HG03354 (cell line): ENCODE measurements around the gene LYPD3.
A peak's percentile ranks its signal among the peaks of the same experiment; 100 is the strongest.

ENCODE experiments used
- ATAC-seq: cut with Tn5 transposase; IDR thresholded peaks from one replicate; pipeline ENCODE4 v1.9.1; 2021; ENCODE audit warnings: mild to moderate bottlenecking; ENCODE audit not compliant: unreplicated experiment, poor library complexity, severe bottlenecking

The LYPD3 gene

DNA sequence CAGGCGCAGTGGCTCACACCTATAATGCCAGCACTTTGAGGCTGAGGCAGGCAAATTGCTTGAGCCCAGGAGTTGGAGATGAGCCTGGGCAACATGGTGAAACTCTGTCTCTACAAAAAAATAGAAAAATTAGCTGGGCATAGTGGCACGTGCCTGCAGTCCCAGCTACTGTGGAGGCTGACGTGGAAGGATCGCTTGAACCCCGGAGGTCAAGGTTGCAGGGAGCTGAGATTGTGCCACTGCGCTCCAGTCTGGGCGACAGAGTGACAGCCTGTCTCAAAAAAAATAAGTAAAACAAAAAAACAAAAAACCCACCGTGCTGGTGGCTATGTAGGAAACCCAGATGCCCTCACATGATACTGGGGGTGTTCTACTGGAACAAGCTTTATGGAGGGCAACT, 22.8 kb upstream of the LYPD3 start:
- no peak for ATAC-seq

DNA sequence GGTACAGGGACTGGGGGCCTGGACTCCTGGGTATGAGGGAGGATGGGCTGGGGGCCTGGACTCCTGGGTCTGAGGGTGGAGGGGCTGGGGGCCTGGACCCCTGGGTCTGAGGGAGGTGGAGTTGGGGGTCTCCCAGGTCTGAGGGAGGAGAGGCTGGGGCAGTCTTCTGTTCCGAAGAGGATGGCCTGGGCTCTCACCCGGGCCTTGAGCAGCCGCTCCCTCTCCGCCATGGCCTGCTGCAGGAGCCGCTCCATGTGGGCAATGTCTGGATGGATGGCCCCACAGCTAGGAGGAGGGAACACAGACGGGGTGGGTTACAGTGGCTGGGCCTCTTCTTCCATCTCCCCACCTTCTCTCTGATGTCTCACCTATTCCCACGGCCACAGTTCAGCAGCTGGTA, 21.0 kb upstream of the LYPD3 start:
- no peak for ATAC-seq

DNA sequence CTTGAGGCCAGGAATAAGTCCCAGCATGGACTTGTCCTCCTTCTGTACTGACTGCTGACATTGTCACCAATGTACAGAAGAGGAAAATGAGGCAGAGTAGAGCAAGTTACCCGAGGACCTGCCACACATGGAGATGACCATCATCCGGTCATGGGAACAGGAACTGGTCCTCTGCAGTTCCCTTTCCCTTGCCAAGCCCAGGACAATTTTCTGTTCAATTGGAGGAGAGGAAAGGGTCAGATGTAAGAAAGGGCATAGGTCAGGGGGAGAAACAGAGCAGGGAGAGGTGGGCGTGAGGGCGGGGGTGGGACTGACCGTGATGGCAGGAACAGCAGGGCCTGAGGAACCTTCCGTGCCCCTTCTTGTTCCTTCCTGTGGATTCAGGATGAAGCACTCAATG, 20.5 kb upstream of the LYPD3 start:
- ATAC-seq, result no peak

DNA sequence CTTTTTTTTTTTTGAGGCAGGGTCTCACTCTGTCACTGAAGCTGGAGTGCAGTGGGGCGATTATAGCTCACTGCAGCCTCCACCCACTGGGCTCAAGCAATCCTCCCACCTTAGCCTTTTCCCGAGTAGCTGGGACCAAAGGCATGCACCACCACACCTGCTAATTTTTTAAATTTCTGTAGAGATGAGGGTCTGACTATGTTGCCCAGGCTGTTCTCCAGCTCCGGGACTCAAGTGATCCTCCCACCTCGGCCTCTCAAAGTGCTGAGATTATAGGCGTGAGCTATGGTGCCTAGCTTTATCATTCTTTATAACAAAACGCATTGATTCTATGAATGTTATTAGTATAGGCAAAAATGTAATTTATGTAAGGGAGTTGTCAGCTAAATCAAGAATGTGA, 17.9 kb upstream of the LYPD3 start:
- no peak for ATAC-seq

DNA sequence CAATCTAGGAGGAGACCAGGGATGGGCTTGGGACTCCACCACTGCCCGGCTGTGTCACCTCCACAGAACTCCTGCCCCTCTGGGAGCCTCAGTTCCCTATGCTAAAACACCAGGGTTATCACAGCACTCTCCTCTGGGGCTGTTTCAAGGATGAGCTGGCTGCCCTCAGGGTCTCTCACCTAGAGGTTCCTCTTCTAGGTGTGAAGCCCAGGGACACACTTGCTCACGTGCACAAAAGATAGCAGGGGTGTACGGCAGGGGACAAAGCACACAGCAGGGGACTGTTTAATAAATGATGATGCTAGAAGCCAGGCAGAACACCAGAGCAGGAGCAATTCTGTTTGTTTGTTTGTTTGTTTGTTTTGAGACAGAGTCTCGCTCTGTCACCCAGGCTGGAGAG, 16.8 kb upstream of the LYPD3 start:
- ATAC-seq, result no peak

DNA sequence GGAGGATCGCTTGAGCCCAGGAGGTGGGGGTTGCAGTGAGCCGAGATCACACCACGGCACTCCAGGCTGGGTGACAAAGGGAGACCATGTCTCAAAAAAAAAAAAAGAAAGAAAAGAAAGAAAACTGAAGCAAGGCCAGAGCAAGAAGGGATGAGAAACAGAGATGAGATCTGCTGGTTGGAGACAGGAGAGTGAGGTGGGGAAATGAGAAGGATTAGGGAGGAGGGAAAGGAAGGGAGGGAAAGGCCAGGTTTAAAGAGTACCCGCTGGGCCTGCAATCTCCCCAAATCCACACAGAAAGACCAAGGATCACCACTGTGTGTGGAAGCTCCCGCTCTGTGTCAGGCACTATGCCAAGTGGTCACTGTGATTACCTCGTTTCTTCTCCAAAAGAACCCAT, 16.3 kb upstream of the LYPD3 start:
- ATAC-seq, result no peak

DNA sequence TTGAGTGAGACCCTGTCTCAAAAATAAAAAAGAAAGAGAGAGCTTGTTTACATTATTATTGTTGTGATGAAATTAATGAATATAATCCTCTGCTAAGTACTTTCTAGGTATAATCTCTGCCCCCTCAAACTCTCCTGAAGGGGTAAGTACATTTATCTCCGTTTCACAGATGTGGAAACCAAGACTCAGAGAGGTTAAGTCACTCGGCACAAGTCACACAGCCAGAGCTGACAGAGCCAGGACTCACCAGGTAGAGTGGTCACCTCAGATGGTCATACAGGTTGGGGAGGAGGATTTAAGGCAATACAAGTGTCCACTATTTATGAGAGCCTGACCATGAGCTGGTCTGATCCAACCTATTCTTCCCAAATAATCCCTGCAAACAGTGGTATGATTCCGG, 15.2 kb upstream of the LYPD3 start:
- no peak for ATAC-seq

DNA sequence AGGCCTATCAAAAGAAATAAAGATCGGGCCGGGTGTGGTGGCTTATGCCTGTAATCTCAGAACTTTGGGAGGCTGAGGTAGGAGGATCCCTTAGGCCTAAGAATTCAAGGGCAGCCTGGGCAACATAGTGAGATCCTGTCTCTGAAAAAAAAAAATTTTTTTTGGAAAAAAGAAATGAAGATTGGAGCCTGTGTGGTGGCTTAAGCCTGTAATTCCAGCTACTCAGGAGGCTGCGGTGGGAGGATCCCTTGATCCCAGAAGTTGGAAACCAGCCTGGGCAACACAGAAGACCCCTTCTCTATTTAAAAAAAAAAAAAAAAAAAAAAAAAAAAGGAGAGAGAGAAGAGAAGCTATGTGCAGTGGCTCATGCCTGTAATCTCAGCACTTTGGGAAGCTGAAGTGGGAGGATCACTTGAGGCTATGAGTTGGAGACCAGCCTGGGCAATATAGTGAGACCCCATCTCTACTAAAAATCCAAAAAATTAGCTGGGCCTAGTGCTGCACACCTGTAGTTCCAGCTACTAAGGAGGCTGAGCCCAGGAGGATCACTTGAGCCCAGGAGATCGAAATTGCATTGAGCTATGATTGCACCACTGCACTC, 14.7 kb upstream of the LYPD3 start:
- no peak for ATAC-seq

DNA sequence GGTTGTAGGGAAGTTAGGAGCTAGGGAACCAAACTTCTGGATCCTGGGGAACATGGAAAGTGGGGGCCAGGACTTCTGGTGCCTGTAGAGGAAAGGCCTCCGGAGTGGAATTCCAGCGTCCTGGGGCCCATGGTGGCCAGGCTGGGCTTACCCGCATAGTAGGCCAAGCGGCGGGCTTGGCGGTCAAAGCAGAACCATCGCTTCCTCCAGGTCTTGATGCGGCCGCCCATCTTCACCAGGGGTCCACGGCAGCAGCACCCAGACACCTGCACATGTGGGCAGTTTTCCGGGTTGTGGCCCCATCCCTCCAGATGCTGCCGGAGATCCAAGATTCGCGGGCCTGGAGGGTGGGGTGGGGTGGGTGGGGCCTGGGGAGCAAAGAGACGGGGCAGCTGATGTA, 13.8 kb upstream of the LYPD3 start:
- no peak for ATAC-seq

DNA sequence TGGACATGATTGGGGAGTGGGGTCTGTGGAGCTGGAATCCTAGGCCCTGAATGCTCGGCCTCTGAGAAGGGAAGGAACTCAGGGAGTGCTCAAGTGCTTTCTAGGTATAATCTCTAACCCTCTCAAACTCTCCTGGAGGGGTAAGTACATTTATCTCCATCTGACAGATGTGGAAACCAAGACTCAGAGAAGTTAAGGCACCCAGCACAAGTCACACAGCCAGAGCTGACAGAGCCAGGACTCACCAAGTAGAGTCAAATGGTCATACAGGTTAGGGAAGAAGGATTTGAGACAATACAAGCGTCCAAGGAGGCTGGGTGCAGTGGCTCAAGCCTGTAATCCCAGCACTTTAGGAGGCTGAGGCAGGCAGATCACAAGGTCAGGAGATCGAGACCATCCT, 12.9 kb upstream of the LYPD3 start:
- no peak for ATAC-seq

DNA sequence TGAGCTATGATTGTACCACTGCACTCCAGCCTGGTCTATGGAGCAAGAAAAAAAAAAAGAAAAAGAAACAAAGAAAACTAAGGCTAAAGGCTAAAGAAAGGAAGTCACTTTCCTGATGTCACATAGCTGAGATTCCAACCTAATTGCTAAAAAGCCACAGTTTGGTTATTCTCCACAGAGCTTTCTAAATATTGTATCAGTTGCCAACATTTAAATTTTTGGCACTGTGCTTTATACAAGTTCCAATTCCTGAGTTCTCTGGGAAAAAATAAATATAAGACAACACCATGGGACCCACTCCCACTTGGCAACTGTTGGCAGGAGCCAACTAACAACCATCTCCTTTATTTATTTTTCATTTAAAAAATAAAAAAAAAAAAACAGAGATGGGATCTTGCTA, 11.2 kb upstream of the LYPD3 start:
- ATAC-seq, result no peak

DNA sequence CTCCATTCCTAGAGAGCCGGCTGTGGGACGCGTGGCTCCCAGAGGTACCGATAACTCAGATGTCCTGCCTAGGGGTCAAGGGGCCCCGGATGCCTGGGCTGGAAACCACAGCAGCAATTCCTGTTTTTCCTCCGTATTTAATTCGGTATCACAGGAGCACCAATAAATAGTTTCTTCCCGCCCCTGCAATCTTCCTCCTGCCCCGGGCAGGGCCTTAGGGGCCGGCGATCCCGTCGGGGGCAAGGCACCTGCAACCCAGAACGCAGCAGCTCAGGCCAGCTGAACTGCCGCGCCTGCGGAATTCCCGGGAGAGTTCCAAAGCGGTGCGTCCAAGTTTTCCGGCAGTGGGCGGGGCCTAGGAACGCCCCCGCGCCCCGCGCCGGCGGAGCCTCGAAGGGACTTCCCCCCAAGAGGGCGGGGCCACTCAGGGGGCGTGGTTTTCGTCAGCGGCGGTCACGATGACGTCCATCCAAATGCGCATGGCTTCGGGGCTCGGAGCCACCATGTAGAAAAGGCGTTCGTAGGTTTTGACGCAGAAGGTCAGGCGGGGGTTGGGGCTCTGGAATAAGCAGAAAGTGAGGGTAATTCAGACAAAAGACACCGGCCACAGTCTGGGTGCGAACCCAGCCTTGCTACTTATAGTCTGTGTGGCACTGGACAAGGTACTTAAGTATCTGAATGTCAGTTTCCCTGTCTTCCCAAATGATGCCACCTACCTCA, 9.7 kb upstream of the LYPD3 start:
- ATAC-seq, result peak; percentile 64

DNA sequence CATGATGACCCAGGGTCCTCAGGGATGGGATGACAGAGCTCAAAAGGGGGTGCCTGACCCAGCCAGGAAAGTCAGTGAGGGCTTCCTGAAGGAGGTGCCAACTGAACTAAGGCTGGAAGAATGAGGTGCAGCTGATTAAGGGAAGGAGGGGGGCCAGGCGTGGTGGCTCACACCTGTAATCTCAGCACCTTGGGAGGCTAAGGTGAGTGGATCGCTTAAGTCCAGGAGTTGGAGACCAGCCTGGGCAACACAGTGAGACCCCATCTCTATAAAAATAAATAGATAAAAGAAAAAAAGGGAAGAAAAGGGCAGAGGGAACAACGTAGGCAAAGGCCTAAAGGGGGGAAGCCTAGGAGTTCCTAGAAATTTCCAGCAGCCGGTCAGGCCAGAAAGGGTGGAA, 9.1 kb upstream of the LYPD3 start:
- no peak for ATAC-seq

DNA sequence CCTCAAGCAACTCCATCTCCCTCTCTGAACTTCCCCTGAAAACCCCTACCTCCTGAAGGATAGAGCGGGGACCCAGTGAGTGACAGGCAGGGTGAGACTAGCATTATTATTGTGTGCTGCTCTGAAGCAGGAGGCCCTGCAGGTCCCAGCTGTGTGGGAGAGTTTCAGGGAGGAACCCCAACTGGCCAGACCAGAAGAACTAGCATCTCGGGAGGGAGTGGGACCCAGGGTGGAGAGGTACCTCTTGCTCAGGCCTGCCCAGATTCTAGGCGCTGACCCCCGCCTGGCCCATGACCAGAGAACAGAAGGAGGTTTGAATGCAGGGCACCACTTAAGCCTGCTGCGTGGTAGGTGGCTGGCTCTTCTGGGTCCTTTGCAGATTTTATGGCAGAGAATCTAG, 5.7 kb upstream of the LYPD3 start:
- ATAC-seq, result no peak

DNA sequence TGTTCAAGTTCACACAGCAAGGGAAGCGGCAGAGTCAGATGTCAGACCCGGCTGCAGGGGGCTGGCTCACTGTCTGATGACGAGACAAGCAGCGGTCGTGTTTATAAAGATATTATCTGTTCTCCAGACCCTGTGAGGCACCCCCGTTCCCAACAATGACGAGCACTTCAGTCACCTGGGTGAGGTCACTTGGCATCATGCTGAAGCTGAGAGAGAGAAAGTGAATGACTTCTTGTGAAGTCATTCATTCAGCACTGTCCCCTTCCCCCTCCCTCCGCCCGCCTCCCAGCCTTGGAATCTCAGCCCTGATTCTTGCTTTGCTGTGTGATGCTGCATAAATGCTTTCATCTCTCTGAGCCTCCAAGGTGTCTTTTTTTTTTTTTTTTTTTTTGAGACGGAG, 4.9 kb upstream of the LYPD3 start:
- no peak for ATAC-seq

DNA sequence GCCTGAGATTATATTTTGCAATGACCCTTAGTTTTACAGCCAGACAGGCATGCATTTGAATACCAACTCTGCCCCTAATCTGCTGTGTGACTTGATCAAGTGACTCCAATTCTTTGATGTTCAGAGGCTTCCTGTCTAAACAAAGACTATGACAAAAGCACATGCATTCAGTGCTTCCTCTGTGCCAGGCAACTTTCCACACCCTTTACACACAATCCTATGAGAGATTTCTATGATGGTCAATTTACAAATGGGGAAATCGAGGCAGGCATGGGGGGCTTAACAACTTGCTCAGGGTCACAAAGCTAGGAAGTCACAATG, 3.7 kb upstream of the LYPD3 start:
- no peak for ATAC-seq

DNA sequence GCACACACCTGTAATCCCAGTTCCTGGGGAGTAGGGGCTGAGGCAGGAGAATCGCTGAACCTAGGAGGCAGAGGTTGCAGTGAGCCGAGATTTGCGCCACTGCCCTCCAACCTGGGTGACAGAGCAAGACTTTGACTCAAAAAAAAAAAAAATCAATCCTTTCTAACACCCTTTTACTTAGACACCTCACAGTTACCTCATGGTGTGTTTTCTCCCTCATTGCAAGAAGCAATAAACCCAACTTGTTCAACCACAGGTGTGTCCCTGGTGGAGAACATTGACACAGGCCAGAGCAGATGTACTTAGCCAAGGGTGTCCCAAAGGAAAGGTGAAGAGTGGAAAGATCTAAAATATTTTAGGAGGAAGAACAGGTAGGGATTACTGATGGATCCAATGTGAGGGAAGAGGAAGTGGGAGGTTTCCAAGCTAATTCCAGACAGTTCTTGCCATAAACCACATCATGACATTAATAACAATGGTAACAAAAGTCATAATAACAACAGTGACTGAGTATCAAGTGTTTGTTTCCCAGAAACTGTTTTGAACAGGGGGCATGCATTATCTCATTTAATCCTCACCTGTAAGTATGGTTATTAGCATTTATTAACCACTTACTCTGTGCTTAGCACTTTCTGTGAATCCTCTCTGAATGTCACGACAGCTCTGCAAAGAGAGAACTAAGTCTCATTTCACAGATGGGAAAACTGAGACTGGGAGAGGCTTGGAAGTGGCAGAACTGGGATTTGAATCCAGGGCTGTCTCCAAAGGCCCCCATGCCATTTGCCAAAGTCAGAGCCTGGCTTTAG, 3.1 kb upstream of the LYPD3 start:
- no peak for ATAC-seq

DNA sequence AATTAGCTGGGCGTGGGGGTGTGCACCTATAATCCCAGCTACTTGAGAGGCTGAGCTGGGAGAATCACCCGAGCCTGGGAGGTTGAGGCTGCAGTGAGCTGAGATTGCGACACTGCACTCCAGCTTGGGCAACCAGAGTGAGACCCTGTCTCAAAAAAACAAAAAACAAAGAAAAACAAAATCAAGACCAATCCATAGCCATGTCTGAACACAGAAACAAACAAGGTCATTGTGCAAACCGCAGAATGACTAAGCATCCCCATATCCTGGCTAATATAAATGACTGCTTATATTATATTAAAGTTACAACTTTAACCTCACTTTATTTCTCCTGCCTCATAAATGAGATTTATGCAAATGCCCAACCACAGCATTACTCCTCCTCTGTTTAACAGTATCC, 2.3 kb upstream of the LYPD3 start:
- ATAC-seq, result no peak

DNA sequence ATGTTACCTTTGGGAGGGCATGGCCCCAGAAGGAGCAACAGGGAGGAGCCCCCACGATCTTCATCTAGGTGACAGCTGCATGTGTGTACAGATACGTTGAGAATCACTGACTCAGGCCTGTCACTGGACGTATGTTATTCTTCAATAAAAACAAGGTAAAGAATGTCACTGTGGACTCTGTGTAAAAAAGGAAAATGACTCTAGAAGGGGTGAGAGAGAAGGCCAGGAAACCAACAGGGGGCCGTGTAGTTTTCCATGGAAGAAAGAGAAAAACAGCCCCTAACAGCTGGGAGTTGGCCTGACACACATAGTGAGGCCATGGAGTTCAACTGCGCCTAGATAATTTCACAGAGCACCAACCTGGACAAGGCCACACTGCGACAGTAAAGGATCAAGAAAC, 1.9 kb upstream of the LYPD3 start:
- no peak for ATAC-seq

DNA sequence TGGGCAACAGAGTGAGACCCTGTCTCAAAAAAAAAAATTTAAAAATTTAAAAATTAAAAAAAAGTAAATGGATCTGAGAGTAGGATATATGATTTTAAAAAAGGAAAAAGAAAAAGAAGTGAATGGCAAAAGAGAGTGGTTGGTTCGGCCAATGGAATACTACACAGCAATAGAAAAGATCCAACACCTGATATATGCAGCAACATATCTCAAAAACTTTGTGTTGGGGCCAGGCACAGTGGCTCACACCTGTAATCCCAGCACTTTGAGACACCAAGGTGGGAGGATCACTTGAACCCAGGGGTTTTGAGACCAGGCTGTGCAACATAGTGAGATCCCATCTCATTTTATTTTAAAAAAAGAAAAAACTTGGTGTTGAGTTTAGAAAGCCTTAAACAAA, 1.4 kb upstream of the LYPD3 start:
- ATAC-seq, result no peak

DNA sequence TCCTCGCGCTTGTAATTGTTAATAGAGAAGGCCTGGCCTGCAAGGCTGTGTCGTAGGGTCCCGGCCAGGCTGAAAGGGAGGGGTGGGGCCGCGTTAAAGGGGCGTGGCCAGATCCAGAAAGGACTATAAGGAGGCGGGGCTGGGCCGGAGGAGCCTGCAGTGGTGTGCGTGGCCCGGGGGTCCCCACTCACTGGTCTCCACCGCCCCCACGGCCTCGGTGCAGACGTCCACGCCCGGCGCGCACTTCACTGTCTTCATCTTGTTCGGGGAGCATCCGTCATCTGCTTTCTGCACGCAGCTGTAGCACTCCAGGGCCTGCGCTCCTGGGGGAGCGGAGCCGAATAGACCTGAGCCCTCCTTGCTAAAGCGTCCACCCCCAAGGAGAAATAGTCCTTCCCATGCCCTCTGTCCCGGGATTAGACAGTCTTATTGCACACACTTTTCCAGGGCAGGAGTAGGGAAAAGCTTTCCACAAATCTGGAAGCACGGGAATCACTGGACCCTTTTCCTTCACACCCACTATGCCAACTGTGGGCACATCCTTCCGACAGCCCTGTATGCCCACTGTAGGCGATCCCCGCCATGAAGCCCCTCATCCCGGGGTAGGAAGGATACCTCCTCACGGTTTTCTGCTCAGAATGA, 1.2 kb downstream of the LYPD3 start:
- ATAC-seq, result peak; percentile 38
